IMR-90 (cell line): ENCODE measurements around the gene PROK2.

Experiments used
- CHD1 ChIP-seq: IDR thresholded peaks from 2 replicates; pipeline ENCODE4 v1.6.1; 2012; ENCODE audit warnings: low read depth, low read length, improper control_type of control experiment
- CTCF ChIP-seq: conservative IDR thresholded peaks from 2 replicates; pipeline ENCODE4 v1.5.1; 2012; ENCODE audit warnings: mild to moderate bottlenecking, low read depth, low read length, improper control_type of control experiment
- ELK1 ChIP-seq: fragments of 150-350 bp; IDR thresholded peaks from 2 replicates; pipeline ENCODE4 v1.6.1; 2016; ENCODE audit warnings: low read depth, mild to moderate bottlenecking, low read length, moderate library complexity, borderline replicate concordance
- FOS ChIP-seq: fragments of 150-350 bp; IDR thresholded peaks from 2 replicates; pipeline ENCODE4 v1.6.1; 2016; ENCODE audit warnings: low read depth, low read length
- MAFK ChIP-seq: IDR thresholded peaks from 2 replicates; pipeline ENCODE4 v1.6.1; 2012; ENCODE audit warnings: low read depth, low read length, improper control_type of control experiment
- NFE2L2 ChIP-seq: fragments of 150-350 bp; IDR thresholded peaks from 2 replicates; pipeline ENCODE4 v1.6.1; 2016; ENCODE audit warnings: low read depth, mild to moderate bottlenecking, low read length
- POLR2A ChIP-seq: IDR thresholded peaks from 2 replicates; pipeline ENCODE4 v1.6.1; 2012; ENCODE audit warnings: mild to moderate bottlenecking, low read depth, low read length
- RAD21 ChIP-seq: IDR thresholded peaks from 2 replicates; pipeline ENCODE4 v1.6.1; 2012; ENCODE audit warnings: low read length, improper control_type of control experiment
- SMC3 ChIP-seq: fragments of 150-350 bp; IDR thresholded peaks from 2 replicates; pipeline ENCODE4 v1.6.1; 2016; ENCODE audit warnings: low read depth, mild to moderate bottlenecking, antibody characterized with exemption, low read length, moderate library complexity

GRCh38 chr3:71803248-71803647, 18.3 kb upstream of the PROK2 start:
- no peak for TF ChIP-seq CTCF
- no peak for TF ChIP-seq POLR2A
- TF ChIP-seq SMC3: no peak
- TF ChIP-seq RAD21: no peak
- no peak for TF ChIP-seq ELK1
- no peak for TF ChIP-seq MAFK
- TF ChIP-seq FOS: no peak
- TF ChIP-seq CHD1: no peak
- TF ChIP-seq NFE2L2: no peak
